ENCODE measurements around the gene ITPR1. TPM values are rescaled to one million over a fixed set of nuclear protein-coding genes. Genes with fewer than 3 reads are reported as not detected.

Gene ITPR1
- total RNA-seq, 2 donors from 2014 or later: 8.9 to 21.2 TPM

DNA sequence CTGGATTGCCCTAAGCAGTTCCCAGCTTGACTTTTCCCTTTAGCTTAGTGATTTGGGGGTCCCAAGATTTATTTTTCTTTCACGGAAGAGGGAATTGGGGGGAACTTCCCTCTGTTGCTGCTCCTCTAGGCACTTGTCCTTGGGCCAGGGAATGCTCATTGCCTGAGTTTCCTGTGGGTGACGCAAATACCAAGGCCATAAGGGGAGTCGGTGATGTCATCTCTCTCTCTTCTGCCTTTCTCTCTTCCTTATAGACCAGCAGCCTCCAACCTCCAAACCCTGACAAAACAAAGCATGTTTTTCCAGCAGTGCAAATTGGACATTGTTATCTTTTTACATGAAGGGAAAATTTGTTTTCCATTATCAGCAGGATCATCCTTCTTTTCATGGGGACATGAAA, 120.2 kb downstream of the ITPR1 start:
- intact Hi-C loops (cut with DNase I, micrococcal nuclease): no loop called here
- no peak for ATAC-seq
- no peak for DNase-seq

DNA sequence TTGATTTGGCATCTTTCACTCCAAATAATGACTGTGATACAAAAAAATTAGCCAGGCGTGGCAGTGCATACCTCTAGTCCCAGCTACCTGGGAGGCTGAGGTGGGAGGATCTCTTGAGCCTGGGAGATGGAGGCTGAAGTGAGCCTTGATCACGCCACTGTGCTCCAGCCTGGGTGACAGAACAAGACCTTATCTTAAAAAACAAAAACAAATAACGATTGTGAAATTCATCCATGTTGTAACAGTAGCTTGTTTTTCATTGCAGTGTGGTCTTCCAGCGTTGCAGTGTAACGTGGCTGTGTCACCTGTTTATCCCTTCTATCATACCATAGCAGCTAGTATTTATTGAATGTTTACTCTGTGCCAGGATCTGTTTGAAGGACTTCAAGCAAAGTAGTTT, 120.9 kb downstream of the ITPR1 start:
- ATAC-seq (no peak), DNase-seq (no peak)
- intact Hi-C loops (cut with DNase I, micrococcal nuclease): no loop called here

DNA sequence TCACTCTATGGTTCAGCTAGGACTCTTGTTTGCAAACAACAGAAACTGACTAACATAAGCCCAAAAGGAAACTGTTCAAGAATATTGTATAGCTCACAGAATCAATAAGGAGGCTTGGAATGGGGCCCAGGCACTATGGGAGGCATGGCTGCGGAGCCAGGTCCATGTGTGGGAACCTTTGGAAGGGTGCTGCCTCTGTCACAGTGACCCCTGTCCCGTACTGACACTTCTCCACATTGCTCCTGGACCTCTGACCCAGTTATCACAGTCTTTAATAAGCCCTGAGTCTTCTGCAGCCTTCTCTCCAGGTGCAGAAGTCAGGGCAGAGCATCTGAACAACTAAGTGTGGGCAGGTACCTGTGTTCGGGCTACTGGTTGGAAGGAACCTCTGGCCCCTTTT, 121.8 kb downstream of the ITPR1 start:
- no peak for DNase-seq
- intact Hi-C loops (cut with DNase I, micrococcal nuclease): no loop called here
- ATAC-seq: no peak

DNA sequence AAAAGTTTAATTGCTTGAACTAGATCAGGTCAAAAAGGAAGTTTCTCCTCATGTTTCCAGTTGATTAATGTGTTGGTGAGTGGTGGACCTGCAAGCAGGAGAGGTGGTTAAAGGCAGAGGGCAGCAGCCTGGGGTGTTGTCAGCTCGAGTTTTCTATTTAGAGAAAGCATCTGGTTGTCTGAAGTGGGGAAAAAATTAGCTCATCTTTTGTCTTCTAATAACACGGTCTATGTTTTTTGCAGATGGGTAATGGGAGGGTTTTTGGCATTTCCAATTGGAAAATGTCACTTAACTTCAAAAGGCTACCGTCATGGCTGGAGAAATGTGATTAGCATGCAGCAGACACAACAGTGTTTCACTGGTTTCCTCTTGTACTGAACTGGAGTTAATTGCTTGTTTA, 122.6 kb downstream of the ITPR1 start:
- DNase-seq: no peak
- intact Hi-C loops (cut with DNase I, micrococcal nuclease): no loop called here
- ATAC-seq: no peak

DNA sequence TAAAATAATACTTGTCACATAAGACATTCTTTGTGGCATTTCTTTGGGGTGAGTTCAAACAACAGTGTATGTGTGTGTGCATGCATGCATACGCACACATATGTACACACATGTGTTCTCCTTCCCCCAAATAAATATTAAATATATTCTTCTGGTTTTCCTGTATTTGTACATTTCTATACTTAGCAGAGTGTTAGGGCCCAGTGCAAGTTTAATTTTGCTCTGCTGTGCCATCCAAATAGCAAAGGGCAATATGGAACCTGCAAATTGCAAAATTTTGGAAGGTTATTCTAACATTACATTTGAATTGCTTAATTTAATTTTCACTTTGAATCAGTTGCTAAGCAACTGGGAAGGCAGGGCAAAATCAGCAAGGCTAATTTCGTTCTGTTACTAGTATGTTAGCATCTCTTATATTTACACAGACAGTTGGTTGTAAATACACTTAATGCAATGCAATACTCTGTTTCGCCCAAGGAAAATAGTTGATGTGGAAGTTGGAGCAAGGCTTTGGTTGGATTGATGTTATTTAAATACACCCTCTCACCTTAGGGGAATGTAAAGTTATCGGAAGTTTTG, 130.4 kb downstream of the ITPR1 start:
- ATAC-seq (no peak), DNase-seq (no peak)

DNA sequence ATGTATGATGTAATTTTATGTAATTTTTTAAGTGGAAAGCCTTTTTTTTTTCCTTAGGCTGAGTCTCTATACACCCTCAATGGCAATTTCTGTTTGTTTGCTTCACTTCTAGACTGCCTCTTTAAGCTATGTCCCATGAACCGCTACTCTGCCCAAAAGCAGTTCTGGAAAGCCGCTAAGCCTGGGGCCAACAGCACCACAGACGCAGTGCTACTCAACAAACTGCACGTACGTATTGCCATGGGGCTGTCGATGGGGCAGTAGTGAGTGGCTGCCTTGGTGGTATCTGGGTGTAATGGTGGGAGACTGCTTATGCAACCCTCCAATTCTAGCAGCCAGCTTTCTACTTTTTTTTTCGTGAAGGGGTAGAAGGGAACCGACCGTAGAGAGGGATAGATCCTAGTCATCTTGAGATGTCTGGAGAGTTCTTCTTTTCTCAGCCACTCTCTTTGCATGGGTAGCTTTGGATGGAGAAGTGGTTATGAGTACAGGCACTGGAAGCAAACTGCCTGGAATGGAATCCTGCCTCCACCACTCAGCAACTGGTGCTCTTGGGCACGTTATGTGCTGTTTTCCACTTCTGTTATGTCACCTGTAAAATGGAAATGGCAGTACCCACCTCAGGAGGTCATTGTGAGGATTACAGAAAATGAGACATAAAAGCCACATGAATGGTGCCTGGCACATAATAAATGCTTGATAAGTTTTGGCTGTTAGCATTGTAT, 134.7 kb downstream of the ITPR1 start:
- DNase-seq (no peak), ATAC-seq (no peak)
- intact Hi-C loops (cut with DNase I, micrococcal nuclease): no loop called here

More for the DNA sequence above, 130.4 kb downstream of the ITPR1 start:
- intact Hi-C loops (cut with DNase I, micrococcal nuclease): no loop called here

DNA sequence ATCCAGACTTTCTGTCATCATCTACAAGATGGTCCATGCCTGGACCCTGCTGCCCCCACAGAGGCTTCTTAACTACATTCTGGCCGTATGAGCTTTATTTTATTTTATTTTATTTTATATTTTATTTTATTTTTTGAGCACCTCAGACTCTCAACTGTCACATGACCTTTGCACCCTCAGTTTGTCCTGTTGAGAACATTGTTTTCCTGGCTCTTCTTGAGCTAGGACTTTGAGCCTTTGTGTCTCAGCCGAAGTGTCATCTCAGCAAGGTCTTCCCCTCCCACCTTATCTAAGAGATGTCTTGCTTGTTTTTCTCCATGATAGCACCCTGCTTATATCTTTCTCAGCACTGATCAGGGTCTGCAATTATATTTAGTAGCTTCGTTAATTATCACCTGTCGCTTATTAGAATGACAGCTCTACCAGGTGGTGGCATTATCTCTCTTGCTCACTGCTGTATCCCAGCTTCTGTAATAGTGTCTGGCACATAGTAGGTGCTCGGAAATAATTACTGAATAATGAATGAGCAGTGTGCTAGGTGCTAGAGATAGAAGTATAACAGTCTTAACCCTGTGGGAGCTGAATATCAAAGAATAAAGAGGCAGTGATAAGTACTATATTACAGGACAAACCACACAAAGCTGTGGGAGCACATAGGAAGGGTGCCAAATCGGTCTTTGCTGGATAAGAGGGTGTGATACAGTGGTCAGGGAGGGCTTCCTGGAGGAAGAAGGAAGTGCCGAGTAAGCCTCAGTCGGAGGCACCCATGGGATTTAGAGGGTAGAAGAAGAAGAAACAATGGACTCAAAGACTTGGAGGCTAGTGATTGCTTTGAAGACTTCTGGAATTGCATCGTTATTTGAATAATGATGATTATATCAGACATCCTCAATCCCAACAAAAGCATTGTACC, 136.2 kb downstream of the ITPR1 start:
- intact Hi-C loops (cut with DNase I, micrococcal nuclease): no loop called here
- ATAC-seq (no peak), DNase-seq (no peak)

DNA sequence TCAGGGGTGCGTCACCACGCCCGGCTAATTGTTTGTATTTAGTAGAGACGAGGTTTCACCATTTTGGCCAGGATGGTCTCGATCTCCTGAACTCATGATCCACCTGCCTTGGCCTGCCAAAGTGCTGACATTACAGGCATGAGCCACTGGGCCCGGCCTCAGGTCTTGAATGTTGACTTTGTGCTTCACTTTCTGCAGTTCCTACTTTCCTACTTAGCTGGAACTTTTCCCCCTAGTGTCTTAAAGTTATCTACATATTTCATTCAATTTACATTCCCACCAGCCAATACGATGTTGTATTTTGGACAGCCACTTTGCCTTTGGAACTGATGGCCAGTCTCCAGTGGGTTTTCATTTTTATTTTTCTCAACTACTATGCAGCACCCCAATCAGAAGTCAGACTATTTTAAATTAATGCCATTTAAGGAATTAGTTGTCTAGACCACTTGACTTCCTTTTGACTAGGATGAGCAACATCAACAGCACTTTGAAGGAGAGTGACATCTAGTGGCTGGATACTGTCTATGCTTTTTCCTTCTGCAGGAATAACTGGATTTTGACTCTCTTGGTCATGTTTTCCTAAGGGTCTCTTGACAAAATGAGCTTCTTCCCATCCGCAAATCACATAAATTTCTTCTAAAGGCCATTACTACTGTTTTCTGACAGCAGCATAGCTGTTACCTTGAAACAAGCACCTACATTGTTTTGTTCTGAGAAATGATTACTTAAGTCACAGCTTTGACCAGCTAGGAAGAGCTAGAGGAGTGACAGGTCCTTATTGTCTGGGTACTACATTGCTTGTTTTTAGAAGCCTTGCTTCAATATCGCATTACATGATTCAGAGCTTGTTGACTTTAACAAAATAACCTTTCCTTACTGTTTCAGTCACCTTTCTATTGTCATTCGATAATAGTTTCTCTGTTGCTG, 140.2 kb downstream of the ITPR1 start:
- intact Hi-C loops (cut with DNase I, micrococcal nuclease): loop anchor here in 1 of 2 donors (2.0 kb wide), 1 partner anchor 283 kb away; no protein-coding TSS in a partner anchor
- ATAC-seq (peak; percentile 67), DNase-seq (no peak)

DNA sequence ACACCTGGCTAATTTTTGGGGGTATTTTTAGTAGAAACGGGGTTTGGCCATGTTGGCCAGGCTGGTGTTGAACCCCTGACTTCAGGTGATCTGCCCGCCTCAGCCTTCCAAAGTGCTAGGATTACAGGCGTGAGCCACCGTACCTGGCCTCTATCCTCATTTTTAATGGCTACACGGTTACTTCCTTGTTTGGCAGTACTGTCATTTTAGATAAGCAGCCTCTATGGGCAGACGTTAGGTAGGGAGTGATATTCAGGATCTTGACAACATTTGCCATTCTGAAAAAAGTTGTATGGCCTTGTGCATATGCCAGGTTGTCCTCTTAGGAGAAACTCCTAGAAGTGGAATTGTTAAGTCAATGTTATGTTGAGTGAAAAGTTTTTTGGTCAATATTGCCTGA, 141.7 kb downstream of the ITPR1 start:
- ATAC-seq (peak; percentile 57), DNase-seq (no peak)
- intact Hi-C loops (cut with DNase I, micrococcal nuclease): no loop called here

DNA sequence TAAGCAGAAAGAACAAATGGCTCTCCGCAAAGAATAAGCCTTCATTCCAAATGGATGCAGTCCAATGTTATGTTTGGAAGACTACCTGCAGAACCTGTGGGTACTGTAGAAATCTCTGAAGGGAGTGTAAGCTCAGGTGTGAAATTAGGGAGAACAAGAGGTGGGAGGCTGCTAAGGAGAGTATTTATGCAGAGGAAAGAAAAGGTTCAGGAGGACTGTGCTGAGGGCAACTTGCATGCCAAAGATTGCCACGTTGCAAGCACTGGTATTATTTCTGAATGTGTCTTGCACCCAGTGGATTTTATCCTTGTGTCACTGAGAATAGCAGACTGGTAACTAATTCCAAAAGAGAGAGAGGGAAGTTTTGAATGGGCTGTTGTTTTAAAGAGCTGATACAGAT, 144.1 kb downstream of the ITPR1 start:
- no peak for ATAC-seq
- intact Hi-C loops (cut with DNase I, micrococcal nuclease): no loop called here
- no peak for DNase-seq

DNA sequence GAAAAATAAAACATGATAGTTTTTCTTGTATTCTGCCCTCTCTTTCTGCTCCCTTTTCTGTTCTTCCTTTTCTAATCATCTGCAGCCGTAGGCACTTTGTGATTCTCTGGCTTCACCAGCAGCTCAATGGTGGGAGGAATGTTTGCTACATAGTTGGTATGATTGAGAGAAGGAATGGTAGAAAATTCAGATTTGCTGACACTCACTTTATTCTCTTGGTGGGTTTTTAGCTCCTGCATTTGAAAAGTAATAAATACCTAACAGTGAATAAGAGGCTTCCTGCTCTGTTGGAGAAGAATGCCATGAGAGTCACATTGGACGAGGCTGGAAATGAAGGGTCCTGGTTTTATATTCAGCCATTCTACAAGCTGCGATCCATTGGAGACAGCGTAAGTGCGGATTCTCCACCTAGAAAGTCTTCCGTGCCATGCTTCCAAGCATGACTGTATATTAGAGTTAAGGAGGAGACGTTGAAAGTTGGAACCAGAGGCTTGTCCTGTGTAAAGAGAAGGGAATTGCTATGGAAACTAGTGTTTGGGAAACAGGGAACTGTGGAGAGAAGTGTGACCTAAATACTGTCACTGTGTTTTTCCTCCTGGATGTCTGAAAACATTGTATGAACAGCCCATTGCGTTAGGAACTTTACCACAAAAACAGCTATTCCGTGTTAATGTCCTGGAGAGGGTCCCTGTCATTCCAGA, 148.9 kb downstream of the ITPR1 start:
- ATAC-seq: no peak
- intact Hi-C loops (cut with DNase I, micrococcal nuclease): no loop called here
- DNase-seq: no peak

DNA sequence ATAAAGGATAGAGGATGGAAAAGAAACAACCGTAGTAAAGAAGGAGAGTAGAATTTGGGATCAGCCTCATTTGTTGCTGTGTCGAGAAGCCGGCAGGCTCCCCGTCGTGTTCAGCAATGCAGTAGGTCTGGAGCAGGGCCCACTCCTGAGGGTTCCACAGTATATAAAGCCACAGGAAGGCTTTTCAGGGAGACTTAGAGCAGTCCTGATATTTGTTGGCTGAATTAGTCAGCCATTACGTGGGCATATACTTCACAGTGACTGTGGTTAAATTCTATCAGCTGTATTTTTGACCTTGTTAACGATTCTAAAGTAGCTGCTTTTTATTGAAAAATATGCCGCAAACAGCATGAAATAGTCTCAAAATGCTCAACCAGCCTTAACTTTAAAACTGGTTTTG, 149.5 kb downstream of the ITPR1 start:
- ATAC-seq: no peak
- no peak for DNase-seq
- intact Hi-C loops (cut with DNase I, micrococcal nuclease): no loop called here

DNA sequence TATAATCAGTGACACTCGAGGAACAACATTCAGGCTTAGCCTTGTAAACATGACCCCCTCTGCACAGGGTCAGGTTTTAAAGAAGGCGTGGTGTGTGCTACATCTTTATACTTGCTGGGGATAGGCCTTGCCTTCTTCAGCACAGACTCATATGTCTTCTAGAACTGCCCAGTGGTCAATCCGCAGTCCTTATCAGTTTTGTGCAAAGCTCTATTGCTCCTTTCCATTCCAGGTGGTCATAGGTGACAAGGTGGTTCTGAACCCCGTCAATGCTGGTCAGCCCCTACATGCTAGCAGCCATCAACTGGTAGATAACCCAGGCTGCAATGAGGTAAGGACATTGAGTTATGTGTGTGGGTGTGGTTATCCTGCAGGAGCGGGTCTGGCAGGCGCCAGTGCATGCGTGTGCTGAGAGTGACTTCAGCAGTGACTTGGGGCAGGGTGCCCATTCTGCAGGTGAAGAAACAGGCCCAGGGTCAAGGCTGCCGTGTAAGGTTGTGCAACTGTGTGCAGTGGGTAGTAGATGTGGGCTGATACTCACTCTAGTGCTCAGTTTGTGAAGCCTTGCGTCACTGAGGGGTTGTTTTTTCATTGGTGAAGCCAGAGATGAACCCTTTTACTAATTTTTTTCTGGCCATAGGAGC, 150.9 kb downstream of the ITPR1 start:
- ATAC-seq (no peak), DNase-seq (no peak)
- intact Hi-C loops (cut with DNase I, micrococcal nuclease): no loop called here

DNA sequence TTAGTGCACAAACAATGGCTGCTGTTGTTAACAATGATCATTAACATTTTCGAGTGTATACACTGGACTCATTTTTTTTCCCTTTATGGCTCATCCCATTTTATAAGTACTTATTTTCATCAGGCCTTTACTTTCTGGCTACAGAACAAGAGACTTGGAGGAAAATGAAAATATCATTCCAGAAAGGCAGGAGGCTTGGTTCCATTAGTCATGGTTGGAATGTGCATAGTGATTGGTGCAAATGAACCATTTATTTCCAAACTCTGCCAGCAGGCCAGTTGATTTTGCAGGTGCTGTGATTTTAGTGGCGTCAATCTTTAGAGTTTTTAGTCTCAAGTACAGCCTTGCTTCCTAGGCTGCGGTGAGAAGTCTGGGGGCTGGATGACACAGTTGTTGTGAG, 151.8 kb downstream of the ITPR1 start:
- intact Hi-C loops (cut with DNase I, micrococcal nuclease): no loop called here
- ATAC-seq (no peak), DNase-seq (no peak)

DNA sequence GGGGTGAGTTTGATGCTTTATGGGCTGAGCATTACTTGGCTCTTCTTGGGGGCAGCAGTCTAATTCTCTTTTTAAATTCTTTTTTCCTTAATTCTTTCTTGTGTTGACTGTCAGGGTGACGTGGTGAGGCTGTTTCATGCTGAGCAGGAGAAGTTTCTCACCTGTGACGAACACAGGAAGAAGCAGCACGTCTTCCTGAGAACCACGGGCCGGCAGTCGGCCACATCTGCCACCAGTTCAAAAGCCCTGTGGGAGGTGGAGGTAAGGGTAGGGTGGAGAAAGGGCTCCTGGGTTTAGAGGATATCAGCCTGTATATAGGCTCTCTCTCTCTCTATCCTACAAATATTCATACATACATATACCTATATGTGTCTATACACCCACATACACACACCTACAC, 152.3 kb downstream of the ITPR1 start:
- ATAC-seq: no peak
- intact Hi-C loops (cut with DNase I, micrococcal nuclease): no loop called here
- DNase-seq: no peak

DNA sequence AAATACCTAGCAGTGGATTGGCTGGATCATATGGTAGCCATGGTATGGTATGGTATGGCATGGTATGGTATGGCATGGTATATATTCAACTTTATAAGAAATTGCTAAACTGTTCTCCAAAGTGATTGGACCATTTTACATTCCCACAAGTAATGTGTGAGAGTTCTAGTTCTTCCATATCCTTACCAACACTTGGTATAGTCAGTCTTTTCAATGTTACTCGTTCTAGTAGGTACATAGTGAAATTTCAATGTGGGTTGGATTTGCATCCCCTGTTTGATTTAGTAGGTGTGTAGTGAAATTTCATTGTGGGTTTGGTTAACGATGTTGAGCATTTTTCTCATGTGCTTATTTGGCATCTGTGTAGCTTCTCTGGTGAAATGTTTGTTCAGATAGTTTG, 154.3 kb downstream of the ITPR1 start:
- no peak for ATAC-seq
- intact Hi-C loops (cut with DNase I, micrococcal nuclease): no loop called here
- no peak for DNase-seq

DNA sequence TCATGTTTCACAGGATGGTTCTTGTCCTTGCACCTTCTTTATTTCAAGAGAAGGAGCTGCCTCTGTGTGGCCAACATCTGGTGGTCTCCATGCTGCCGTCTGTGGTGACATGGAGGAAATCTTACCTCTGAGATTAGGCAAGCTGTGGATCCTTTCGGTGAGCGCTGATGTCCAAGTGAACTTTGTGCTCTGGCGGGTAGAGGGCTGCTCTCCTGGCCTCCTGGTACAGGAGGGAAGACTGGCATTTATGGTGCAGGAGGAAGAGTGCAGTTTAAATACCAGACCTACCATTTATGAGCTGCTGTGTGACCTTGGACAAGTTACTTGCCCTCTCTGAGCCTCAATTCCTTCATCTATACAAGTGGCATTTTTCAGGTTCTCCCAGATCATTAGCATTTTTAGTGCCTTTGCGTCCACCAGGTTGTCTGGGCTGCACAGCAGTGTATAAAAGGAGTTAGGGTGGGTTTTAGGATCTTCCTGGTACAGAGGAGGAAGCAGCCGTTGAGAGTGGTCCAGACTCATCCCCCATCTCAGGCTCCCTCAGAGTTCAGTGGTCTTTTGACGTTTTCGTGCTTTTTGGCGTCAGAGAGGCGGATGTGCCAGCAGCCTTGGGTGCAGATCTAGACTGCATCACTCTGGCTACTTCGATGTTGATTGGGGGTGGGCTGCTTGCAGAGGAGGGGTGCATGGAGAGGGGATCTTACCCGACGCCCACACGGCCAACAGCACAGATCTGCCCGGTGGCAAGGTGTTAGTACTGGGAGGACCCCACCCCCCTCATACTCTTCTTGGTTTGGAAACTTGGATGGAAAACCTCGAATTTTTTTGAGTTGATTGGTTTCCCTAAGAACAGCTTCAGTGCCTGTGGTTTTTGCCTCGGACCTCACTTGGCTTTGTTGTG, 162.2 kb downstream of the ITPR1 start:
- DNase-seq (no peak), ATAC-seq (no peak)
- intact Hi-C loops (cut with DNase I, micrococcal nuclease): no loop called here
